AG20443 (cell line): ENCODE measurements around the gene CHRNA3.
"Not testable (repeated sequence)": the region's sequence is repeated elsewhere in the genome, so short reads cannot be mapped to it uniquely, and the experiment has no call there.

Experiments
- DNase-seq: peaks from one replicate; pipeline ENCODE4 v3.0.0; 2012; ENCODE audit warnings: low spot score, mixed read lengths

Gene CHRNA3

DNA sequence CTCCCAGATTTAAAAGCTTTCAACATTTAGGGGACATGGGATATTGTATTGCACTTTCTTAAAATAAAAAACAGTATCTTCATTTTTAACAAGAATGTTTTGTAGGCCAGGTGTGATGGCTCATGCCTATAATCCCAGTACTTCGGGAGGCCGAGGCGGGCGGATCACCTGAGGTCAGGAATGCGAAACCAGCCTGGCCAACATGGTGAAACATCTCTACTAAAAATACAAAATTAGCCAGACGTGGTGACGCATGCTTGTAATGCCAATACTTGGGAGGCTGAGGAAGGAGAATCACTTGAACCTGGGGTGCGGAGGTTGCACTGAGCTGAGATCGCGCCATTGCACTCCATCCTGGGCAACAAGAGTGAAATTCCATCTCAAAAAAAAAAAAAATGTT is 60.6 kb downstream of the CHRNA3 start:
- DNase-seq: not testable (repeated sequence)

DNA sequence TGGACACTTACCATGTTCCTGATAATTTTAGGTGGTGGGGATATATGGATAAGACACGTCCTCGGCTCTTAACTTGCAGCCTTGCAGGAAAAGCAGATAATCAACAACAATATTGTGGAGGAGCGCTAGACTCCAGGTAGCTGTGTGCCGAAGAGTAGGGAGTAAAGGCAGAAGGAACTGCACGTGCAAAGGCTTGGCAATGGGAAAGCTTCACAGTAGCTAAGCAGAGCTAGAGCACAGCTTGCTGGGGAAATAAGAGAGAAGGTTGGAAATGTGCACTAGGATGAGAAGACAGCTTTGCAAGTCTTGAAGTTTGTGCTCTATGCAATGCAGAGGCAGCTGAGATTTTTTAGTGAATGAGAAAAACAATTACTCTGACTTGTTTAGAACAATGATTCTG is 68.2 kb downstream of the CHRNA3 start:
- no peak for DNase-seq

DNA sequence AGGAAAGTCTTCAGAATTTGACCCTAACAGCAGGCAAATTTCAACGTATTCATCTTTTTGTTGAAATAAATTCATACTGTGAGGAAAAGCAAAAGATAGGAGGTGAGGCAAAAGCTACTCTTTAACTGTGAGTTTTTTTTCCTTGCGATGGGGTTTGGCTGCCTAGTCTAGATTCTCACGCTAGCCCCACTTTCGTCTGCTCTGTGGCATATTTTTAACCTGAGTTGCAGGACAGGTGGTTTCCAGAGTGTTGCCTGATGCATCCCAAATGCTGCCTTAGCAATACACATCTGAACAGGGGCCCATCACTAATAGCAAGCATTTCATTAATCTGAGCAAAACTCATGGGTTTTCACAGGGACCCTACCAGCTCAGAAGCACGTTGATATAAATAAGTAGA is 68.9 kb downstream of the CHRNA3 start:
- no peak for DNase-seq

DNA sequence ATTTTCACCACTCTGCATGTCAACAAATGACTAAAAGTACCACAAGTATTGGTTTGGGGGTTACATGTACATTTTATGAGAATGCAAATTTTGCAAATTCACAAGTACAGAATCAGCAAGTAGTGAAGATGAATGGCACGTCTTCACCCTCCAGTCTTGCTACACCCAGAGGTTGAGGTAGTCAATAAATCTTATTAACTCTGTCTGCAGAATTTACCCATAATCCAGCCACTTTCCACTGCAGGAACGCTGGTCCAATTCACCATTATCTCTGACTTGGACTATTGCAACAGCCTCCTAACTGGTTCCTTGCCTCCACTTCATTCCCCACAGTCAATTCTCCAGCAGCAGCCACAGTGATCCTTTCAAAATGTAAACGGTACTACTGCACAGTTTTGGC is 70.0 kb downstream of the CHRNA3 start:
- no peak for DNase-seq

DNA sequence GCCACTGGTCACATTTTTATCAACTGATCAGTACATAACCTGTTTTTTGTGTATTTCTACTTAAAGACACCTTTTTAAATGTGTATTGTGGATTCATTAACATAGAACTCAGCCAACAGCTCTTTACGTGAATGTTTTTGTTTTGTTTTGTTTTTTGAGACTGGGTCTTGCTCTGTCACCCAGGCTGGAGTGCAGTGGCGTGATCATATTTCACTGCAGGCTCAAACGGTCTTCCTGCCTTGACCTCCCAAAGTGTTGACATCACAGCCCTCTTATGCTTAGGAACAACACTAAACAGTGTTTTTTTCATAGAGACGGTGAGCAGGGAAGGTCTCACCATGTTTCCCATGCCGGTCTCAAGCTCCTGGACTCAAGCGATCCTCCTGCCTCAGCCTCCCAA is 70.6 kb downstream of the CHRNA3 start:
- DNase-seq: no peak
